Measurements from ENCODE around the gene DNAH10.
"Not testable (repeated sequence)": the region's sequence is repeated elsewhere in the genome, so short reads cannot be mapped to it uniquely, and the experiment has no call there.

DNAH10 gene

GRCh38 chr12:123747309-123747708 lies 14.8 kb upstream of the DNAH10 start:
- DNase-seq: no peak

- no peak for DNase-seq
Measured at GRCh38 chr12:123748161-123748560, 13.9 kb upstream of the DNAH10 start.

DNA sequence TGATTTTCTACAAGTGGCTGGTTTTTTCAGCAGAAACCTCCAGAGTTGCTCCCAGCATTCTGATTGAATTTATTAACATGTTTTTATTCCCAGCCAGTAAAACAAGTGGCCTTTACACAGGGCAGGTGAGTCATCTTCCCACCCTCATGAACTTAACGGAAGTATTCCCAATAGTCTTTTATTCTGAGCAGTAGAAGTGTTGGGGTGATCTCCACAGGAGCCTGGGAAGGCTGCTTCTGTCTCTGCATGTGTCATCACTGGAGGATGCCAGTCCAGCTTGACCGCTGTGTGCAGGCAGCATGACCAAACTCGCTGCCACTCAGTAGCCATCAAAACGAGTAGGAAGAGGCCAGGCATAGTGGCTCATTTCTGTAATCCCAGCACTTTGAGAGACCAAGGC lies 13.4 kb upstream of the DNAH10 start:
- DNase-seq: no peak

GRCh38 chr12:123749355-123749754 lies 12.7 kb upstream of the DNAH10 start:
- DNase-seq: no peak

GRCh38 chr12:123750159-123750656 lies 11.9 kb upstream of the DNAH10 start:
- no peak for DNase-seq

DNA sequence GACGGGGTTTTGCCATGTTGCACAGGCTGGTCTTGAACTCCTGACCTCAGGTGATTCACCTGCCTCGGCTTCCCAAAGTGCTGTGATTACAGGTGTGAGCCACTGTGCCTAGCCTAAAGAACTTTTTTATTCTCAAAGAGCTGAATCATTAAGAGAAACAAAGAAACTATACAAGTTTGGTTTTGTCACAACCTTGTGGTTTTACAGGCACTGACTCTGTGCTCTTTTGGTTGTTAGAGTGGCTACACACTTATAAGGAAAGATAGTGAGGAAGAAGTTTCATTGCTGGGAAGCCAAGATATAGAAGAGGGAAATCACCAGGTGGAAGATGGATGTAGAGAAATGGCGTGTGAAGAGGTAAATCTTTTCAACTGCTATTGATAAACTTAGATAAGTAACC lies 10.1 kb upstream of the DNAH10 start:
- no peak for DNase-seq

DNA sequence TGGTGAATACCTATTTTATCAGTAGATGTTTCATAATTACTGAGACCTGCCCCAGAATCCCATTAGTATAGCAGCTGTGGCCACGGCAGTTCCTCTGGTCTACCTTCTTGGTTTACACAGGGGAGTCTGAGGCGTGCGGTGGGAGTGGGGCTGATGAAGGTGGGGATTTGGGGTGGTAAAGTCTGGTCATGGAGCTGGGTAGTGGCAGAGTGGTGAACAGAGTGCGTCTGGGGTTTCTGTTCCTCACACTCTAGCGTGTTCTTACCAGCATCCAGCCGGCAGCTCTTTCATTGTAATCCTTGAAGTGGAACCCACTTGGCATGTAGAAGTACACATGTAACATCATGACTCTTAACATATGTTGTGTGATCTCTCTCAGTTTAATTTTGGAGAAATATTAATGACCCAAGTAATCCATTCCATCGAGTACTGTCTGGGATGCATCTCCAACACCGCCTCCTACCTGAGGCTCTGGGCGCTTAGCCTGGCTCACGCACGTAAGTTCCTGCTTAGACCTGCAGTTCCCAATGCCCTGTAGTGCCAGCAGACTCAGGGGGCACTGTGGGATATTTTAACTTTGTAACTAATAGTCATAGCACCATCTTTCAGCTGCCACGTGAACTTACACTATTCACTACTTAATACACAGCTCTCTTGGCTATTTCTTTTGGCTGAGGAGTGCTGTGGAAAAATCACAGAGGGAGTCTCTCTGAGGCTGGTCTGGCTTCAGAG lies 7.9 kb upstream of the DNAH10 start:
- DNase-seq: no peak

- DNase-seq: no peak
Measured at GRCh38 chr12:123757561-123757960, 4.5 kb upstream of the DNAH10 start.

- DNase-seq: no peak
Measured at GRCh38 chr12:123760267-123760938, 1.7 kb upstream of the DNAH10 start.

GRCh38 chr12:123762715-123763052 lies 583 bp downstream of the DNAH10 start:
- no peak for DNase-seq

GRCh38 chr12:123763093-123763492 lies 992 bp downstream of the DNAH10 start:
- DNase-seq: no peak

DNA sequence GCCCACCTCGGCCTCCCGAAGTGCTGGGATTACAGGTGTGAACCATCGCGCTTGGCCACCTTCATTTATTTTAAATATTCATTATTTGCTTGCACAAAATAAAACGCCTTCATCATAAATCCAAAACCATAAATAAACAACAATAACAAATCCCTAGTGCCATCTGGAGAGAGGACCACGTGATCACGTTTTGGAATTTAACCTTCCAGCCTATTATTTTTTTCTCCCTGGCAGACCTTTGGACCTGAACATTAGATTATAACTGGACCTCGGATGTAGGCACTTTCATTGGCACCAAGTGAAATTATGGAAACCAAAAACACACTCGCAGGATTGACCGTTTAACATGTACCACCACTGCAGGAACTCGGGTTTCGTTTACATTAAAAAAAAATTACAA lies 2.0 kb downstream of the DNAH10 start:
- DNase-seq: no peak

GRCh38 chr12:123765504-123766035 lies 3.5 kb downstream of the DNAH10 start:
- DNase-seq: no peak

- no peak for DNase-seq
Measured at GRCh38 chr12:123767613-123768012, 5.5 kb downstream of the DNAH10 start.

GRCh38 chr12:123771261-123771660 lies 9.2 kb downstream of the DNAH10 start:
- no peak for DNase-seq

GRCh38 chr12:123772074-123772473 lies 10.0 kb downstream of the DNAH10 start:
- DNase-seq: no peak

- no peak for DNase-seq
Measured at GRCh38 chr12:123773375-123773774, 11.3 kb downstream of the DNAH10 start.

DNA sequence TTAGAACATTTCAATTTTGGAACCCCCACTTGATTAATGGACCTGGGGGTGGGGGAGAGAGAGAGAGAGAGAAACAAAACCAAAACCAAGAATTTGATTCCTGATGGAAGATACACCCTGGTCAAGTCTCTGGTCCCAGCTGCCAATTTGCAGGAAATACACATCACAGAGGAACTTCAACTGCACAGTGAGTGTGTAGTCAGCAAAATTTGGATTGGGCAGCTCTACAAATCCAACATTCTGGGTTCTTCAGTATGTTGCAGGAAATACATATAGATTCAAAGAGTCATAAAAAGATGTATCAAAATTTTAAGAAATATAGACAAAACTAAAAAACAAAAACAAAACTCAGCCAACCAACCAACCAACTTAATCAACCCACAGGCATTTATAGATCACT lies 17.4 kb downstream of the DNAH10 start:
- DNase-seq: no peak

GRCh38 chr12:123782997-123783792 lies 21.1 kb downstream of the DNAH10 start:
- no peak for DNase-seq

DNA sequence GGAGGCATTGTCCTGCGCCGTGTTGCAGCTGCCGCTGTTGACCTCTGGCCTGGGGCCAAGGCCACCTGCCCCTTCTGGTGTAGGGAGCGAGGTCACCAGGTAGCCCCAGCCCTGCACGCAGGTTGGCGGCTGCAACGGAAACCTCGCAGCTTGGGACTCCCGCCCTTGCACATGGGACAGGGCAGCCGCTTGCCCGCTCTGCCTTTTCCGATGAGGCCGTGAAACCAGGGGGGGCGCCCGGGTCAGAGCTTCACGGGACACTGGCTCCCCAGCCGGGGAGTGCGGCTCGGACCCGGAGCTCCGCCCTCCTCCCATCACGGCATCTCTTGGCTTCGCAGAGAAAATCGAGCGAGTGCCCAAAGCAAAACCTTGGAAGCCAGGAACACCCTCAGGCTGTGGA lies 25.4 kb downstream of the DNAH10 start:
- no peak for DNase-seq

- no peak for DNase-seq
Measured at GRCh38 chr12:123788541-123788940, 26.4 kb downstream of the DNAH10 start.

GRCh38 chr12:123789422-123789821 lies 27.3 kb downstream of the DNAH10 start:
- DNase-seq: not testable (repeated sequence)

DNA sequence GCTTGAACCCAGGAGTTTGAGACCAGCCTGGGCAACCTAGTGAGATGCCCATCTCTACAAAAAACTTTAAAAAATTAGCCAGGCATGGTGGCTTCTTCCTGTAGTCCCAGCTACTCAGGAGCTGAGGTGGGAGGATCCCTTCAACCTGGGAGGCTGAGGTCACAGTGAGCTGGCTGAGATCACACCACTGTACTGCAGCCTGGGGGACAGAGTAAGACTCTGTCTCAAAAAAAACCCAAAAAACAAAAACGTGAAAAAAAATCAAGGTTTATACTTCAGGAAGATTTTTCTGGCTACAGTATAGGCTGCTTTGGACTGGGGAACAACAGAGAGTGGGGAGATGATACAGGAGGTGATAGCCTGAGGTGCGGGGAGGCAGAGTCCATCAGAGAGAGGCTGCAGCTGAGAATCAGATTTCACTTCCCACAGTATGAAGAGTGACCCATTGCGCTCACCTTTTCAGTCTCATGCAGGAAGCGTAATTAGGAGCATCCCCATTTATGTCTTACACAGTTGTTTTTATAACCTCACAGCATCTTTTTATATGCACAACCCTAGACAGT lies 28.9 kb downstream of the DNAH10 start:
- DNase-seq: no peak
